MCF 10A (cell line): ENCODE measurements around the gene LPP. TPM values are rescaled to one million over a fixed set of nuclear protein-coding genes. Genes with fewer than 3 reads are reported as not detected.

Experiments used
- BruUV-seq: library from RNA; stranded (reverse); fragments of 400-500 nt; replicated peaks from 2 replicates; lab custom pipeline; 2021; lab: Mats Ljungman, UMichigan
- CTCF ChIA-PET: fragments of 300-600 bp; sonication (Branson Sonifier 250); formaldehyde crosslinking; extraction: SDS; loops from one replicate; lab custom pipeline; 2021; ENCODE audit warnings: antibody characterized with exemption, inconsistent platforms; lab: Yijun Ruan, JAX
- POLR2A ChIA-PET: fragments of 300-600, 350-650 bp; sonication (Branson Sonifier 250); formaldehyde crosslinking; extraction: SDS; loops from one replicate; lab custom pipeline; 2020; ENCODE audit warnings: antibody characterized with exemption, inconsistent platforms; lab: Yijun Ruan, JAX
- DNase-seq: peaks from one replicate; pipeline ENCODE4 v3.0.0-alpha.2; 2018; ENCODE audit not compliant: unreplicated experiment
- H3K27ac Mint-ChIP-seq: one replicate; pipeline ENCODE4 v1.8.0; 2022; ENCODE audit warnings: mild to moderate bottlenecking, low read depth, mixed read lengths; ENCODE audit not compliant: unreplicated experiment
- H3K27me3 Mint-ChIP-seq: one replicate; pipeline ENCODE4 v1.8.0; 2022; ENCODE audit warnings: mixed read lengths; ENCODE audit not compliant: insufficient read depth, unreplicated experiment
- H3K36me3 Mint-ChIP-seq: one replicate; pipeline ENCODE4 v1.8.0; 2022; ENCODE audit warnings: mild to moderate bottlenecking, moderate library complexity, mixed read lengths; ENCODE audit not compliant: insufficient read depth, unreplicated experiment
- H3K4me1 Mint-ChIP-seq: one replicate; pipeline ENCODE4 v1.8.0; 2022; ENCODE audit warnings: mixed read lengths; ENCODE audit not compliant: insufficient read depth, unreplicated experiment
- H3K4me3 Mint-ChIP-seq: one replicate; pipeline ENCODE4 v1.8.0; 2022; ENCODE audit warnings: mild to moderate bottlenecking, moderate library complexity, mixed read lengths; ENCODE audit not compliant: unreplicated experiment
- H3K9me3 Mint-ChIP-seq: one replicate; pipeline ENCODE4 v1.8.0; 2022; ENCODE audit warnings: mixed read lengths; ENCODE audit not compliant: unreplicated experiment
- CTCF ChIP-seq: fragments of 200-600 bp; IDR thresholded peaks from one replicate; pipeline ENCODE4 v1.8.0; 2022; ENCODE audit warnings: antibody characterized with exemption, mild to moderate bottlenecking; ENCODE audit not compliant: unreplicated experiment
- intact Hi-C: fragments of 100-400 bp; cut with micrococcal nuclease; formaldehyde crosslinking; loops from 2 replicates; pipeline ENCODE4 v1.14.1; 2022
- total RNA-seq: library from RNA; stranded (reverse); gene quantifications from 2 replicates; pipeline ENCODE4 v1.2.3, GENCODE V29; 2022

Gene LPP
- total RNA-seq, 1 experiment from 2014 or later: 117 TPM

GRCh38 chr3:188746291-188746783 lies 592.4 kb downstream of the LPP start:
- Mint-ChIP-seq H3K27ac (no peak overlapping the region), H3K4me3 (no peak overlapping the region), H3K27me3 (no peaks in the 10 kb centered on the region), H3K4me1 (no peaks in the 10 kb centered on the region), H3K9me3 (no peaks in the 10 kb centered on the region), H3K36me3 (no peaks in the 10 kb centered on the region)
- ChIA-PET POLR2A (interaction anchor here (1.3 to 1.9 kb wide), 2 partner anchors 75 to 1001 kb away, joined by 3 to 6 read pairs; partner anchors contain the start of gene BCL6), CTCF (interaction anchor here (0.6 kb wide), 1 partner anchor 210 kb away, joined by 3 read pairs; no protein-coding TSS in a partner anchor)
- BruUV-seq: no TSS peak
- intact Hi-C loops: loop anchor here (5.0 kb wide), 1 partner anchor 999 kb away; the partner anchor contains the start of gene BCL6
- no peak for DNase-seq
- TF ChIP-seq CTCF: no peak

DNA sequence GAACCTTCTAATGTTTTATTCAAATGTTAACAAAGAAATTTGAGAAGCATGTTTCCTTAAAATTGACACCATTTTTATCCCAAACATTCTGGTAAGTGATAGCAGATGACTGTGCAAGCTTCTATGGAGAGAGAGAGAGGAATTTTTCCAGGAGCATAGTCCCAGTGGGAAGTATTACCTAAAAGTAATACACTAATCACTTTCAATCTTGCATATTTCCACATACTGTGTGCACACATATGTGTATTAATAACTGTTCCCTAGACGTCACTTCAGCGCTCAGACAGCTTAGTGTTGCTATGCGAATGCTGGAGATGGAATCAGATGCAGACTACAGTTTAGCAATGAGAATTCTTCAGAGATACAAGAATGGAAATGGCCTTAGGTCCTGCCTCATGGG lies 593.5 kb downstream of the LPP start:
- DNase-seq: no peak
- no peaks in the 10 kb centered on the region for H3K9me3 Mint-ChIP-seq
- CTCF ChIA-PET: interaction anchor here (1.0 kb wide), 1 partner anchor 26 kb away, joined by 3 read pairs; no protein-coding TSS in a partner anchor
- H3K4me1 Mint-ChIP-seq: no peaks in the 10 kb centered on the region
- no peak overlapping the region for H3K4me3 Mint-ChIP-seq
- TF ChIP-seq CTCF: no peak
- H3K36me3 Mint-ChIP-seq: no peaks in the 10 kb centered on the region
- H3K27ac Mint-ChIP-seq: no peak overlapping the region
- H3K27me3 Mint-ChIP-seq: no peaks in the 10 kb centered on the region
- intact Hi-C loops: loop anchor here (5.0 kb wide), 1 partner anchor 1000 kb away; the partner anchor contains the start of gene BCL6
- BruUV-seq: no TSS peak
- POLR2A ChIA-PET: no interaction called here

DNA sequence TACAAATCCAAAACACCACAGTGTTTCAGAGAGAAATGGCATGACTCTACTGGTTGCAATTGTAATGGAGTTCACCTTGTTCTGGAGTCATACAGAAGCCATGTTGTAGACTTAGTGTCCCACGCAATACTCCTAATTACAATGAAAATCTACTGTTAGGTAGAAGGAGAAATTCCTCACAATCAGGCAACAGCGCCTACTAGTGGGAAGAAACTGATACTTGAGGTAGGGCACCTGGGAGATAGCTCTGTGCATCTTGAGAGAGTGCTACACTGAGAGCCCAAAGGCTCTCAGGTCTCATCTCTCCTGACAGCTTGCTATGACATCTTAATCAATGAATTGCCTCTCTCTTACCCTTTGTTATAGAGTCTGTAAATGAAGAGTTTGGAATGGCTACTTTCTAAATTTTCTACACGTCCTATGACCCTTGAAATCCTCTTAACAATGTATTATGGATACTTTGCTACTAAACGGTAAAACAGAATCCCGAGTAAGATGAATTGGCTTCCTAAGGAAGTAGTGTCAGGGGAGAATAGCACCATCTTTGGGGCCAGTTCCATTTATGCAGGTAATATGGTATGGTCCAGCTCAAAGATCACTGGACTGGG lies 595.2 kb downstream of the LPP start:
- ChIA-PET POLR2A (no interaction called here), CTCF (interaction anchor here (0.6 to 1.4 kb wide), 8 partner anchors 17 to 687 kb away, joined by 3 to 7 read pairs (median 3); no protein-coding TSS in a partner anchor)
- Mint-ChIP-seq H3K4me1 (no peaks in the 10 kb centered on the region), H3K27ac (no peak overlapping the region), H3K36me3 (no peaks in the 10 kb centered on the region), H3K27me3 (no peaks in the 10 kb centered on the region), H3K4me3 (no peak overlapping the region), H3K9me3 (no peaks in the 10 kb centered on the region)
- peak; percentile 69 for TF ChIP-seq CTCF
- no TSS peak for BruUV-seq
- intact Hi-C loops: loop anchor here (5.0 kb wide), 1 partner anchor 1002 kb away; the partner anchor contains the start of gene BCL6
- peak; percentile 71 for DNase-seq

GRCh38 chr3:188749830-188750229 lies 595.9 kb downstream of the LPP start:
- Mint-ChIP-seq H3K4me3 (no peak overlapping the region), H3K27me3 (no peaks in the 10 kb centered on the region), H3K9me3 (no peaks in the 10 kb centered on the region), H3K27ac (no peak overlapping the region), H3K4me1 (no peaks in the 10 kb centered on the region), H3K36me3 (no peaks in the 10 kb centered on the region)
- BruUV-seq: no TSS peak
- TF ChIP-seq CTCF: no peak
- ChIA-PET POLR2A (interaction anchor here (0.7 kb wide), 1 partner anchor 31 kb away, joined by 3 read pairs; no protein-coding TSS in a partner anchor), CTCF (no interaction called here)
- no peak for DNase-seq
- intact Hi-C loops: loop anchor here (5.0 kb wide), 1 partner anchor 1003 kb away; the partner anchor contains the start of gene BCL6
